Mononuclear cell (primary cell): Measurements from ENCODE around the gene DDX4. TPM values are rescaled to one million over a fixed set of nuclear protein-coding genes. Genes with fewer than 3 reads are reported as not detected.

Experiments
- H3K27me3 ChIP-seq: 2 replicates; pipeline ENCODE4 v1.6.0; 2011; ENCODE audit warnings: low read length, control low read depth; ENCODE audit not compliant: insufficient read depth
- H3K4me1 ChIP-seq: 2 replicates; pipeline ENCODE4 v1.5.1; 2011; ENCODE audit warnings: mild to moderate bottlenecking, low read length, control low read depth; ENCODE audit not compliant: insufficient read depth
- H3K4me3 ChIP-seq: 2 replicates; pipeline ENCODE4 v1.5.1; 2011; ENCODE audit warnings: mild to moderate bottlenecking, low read length, moderate library complexity
- H3K9me3 ChIP-seq: 2 replicates; pipeline ENCODE4 v1.5.1; 2011; ENCODE audit warnings: low read depth, mild to moderate bottlenecking, control low read depth, low read length
- total RNA-seq: library from RNA; depleted of rRNA; stranded (reverse); fragments of >200 nt; gene quantifications from one replicate; pipeline ENCODE4 v1.2.3, GENCODE V29; 2012

The DDX4 gene
- total RNA-seq, 1 donor, result not detected

DNA sequence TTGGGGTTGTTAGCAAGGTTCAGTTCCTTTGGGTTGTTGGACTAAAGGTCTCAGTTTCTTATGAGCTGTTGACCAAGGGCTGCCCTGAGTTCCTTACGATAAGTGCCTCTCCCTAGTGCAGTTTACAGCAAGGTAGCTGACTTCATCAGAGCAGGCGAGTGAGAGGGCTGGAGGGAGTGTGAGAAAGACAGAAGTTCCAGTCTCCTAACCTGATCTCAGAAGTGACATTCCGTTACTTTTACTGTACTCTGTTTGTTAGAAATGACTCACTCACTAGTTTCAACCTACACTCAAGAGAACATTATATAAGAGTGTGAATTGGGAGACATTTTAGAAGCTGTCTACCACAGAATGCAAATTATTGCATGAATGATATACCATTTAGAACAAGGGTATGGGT lies 92.1 kb downstream of the DDX4 start:
- Histone ChIP-seq H3K4me3 (no peak overlapping the region), H3K4me1 (no peaks in the 10 kb centered on the region), H3K27me3 (no peaks in the 10 kb centered on the region), H3K9me3 (no peaks in the 10 kb centered on the region)

DNA sequence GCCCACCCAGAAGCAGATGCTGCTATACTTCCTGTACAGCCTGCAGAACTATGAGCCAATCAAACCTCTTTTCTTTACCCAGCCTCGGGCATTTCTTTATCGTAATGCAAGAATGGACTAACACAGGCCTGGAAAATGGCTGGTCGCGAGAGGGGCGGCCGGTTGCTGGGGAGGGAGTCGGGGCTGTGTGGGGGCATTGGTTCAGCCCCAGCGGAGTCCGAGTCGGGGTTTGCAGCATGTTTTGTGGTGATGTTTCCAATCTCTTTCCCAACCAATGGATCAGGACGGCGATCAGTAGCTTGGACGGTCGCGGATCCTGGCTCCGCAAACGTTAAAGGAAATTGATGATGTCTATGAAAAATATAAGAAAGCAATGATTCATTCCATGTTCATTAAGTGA lies 94.6 kb downstream of the DDX4 start:
- H3K4me3 ChIP-seq, result no peak overlapping the region
- no peaks in the 10 kb centered on the region for H3K4me1 ChIP-seq
- no peaks in the 10 kb centered on the region for H3K27me3 ChIP-seq
- no peaks in the 10 kb centered on the region for H3K9me3 ChIP-seq

- Histone ChIP-seq H3K9me3 (no peaks in the 10 kb centered on the region), H3K27me3 (no peaks in the 10 kb centered on the region), H3K4me1 (no peaks in the 10 kb centered on the region), H3K4me3 (no peak overlapping the region)
Measured at GRCh38 chr5:55836191-55836590, 98.3 kb downstream of the DDX4 start.

DNA sequence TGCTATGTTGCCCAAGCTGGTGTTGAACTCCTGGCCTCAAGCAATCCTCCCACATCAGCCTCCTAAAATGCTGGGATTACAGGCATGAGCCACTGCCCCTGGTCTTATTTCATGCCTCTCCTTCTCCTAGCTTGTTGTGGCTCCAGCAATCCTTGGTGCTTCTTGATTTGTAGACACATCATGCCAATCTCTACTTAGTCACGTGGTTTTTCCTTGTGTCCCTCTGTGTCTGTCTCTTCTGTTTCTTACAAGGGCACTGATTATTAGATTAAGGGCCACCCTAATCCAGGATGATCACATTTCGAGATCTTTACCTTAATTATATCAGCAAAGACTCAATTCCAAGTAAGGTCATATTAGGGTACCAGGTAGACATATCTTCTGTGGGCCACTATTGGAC lies 104.1 kb downstream of the DDX4 start:
- H3K4me1 ChIP-seq, result no peaks in the 10 kb centered on the region
- no peaks in the 10 kb centered on the region for H3K27me3 ChIP-seq
- no peaks in the 10 kb centered on the region for H3K9me3 ChIP-seq
- no peak overlapping the region for H3K4me3 ChIP-seq

DNA sequence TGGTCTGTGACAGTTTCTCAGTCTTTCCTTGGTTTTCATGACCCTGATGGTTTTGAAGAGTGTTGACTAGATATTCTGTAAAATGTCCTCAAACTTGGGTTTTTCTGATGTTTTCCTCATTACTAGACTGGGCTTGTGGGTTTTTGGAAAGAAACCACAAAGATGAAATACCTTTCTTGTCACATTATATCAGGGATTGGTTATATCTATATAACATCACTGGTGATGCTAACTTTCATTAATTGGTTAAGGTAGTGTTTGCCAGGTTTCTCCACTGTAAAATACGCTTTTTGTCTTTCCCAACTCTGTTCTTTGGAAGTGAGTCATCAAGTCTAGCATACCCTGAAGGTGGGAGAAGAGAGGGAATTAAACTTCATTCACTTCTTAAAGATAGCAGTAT lies 110.0 kb downstream of the DDX4 start:
- H3K27me3 ChIP-seq, result peaks cover 7% of the 10 kb centered on the region
- H3K4me1 ChIP-seq, result peaks cover 20% of the 10 kb centered on the region
- no peak overlapping the region for H3K4me3 ChIP-seq
- no peaks in the 10 kb centered on the region for H3K9me3 ChIP-seq

GRCh38 chr5:55848783-55849182 lies 110.9 kb downstream of the DDX4 start:
- H3K4me1 ChIP-seq, result peaks cover 27% of the 10 kb centered on the region
- H3K27me3 ChIP-seq, result peaks cover 7% of the 10 kb centered on the region
- H3K9me3 ChIP-seq, result no peaks in the 10 kb centered on the region
- no peak overlapping the region for H3K4me3 ChIP-seq

DNA sequence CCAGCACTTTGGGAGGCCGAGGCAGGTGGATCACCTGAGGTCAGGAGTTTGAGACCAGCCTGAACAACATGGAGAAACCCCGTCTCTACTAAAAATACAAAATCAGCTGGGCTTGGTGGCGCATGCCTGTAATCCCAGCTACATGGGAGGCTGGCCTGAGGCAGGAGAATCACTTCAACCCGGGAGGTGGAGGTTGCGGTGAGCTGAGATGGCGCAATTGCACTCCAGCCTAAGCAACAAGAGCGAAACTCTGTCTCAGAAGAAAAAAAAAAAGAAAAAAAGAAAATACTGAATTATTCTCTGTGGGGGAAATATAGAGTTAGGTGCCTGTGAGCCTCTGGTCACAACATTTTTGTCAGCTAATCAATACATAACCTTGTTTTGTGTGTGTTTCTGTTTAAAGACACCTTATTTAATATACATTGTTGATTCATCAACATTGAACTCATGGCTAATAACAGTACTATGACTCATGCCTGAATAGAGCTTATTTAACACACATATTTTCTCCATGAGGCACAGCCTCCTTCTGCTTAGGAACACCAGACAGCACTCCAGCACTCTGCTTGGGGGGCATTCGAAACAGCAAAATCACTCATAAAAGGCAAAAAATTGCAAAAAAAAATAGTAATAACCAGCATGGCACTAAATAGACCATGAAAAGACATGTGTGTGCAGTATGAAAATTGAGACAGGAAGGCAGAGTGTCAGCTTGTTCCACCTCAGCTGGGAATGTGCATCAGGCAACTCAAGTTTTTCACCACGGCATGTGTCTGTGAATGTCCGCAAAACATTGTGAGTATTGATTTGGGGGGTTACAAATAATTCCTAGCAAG lies 113.2 kb downstream of the DDX4 start, which contains the start of gene IL31RA:
Gene IL31RA, plus strand, starts transcription at position 519 of the 836 bp plus-strand sequence. Its CDS starts 214 bp downstream, at position 733.
- H3K4me1 ChIP-seq, result peaks cover 44% of the 10 kb centered on the region
- peaks cover 7% of the 10 kb centered on the region for H3K27me3 ChIP-seq
- H3K4me3 ChIP-seq, result no peak within 1 kb of the TSS
- H3K9me3 ChIP-seq, result no peaks in the 10 kb centered on the region

- Histone ChIP-seq H3K4me3 (no peak overlapping the region), H3K4me1 (peaks cover 48% of the 10 kb centered on the region), H3K27me3 (peaks cover 7% of the 10 kb centered on the region), H3K9me3 (no peaks in the 10 kb centered on the region)
Measured at GRCh38 chr5:55851675-55851979, 113.8 kb downstream of the DDX4 start.

DNA sequence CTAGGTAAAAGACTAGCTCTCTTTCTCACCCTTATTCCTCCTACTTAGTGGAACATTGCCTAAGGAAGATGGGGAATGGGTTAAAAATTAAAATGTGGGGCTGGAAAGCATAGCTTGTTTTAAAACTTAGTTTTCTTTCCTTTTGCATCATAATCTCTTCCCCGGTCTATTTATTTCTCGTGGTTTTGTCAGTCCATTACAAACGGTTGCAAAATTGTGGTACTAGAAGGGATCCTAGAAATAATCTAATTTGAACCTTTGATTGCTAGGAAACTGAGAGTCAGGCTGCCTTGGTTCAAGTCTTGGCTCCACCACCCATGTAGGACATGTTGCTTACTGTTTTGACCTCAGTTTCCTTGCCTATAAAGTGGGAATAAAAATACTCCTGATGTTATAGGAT lies 114.6 kb downstream of the DDX4 start:
- H3K27me3 ChIP-seq, result peaks cover 7% of the 10 kb centered on the region
- H3K4me3 ChIP-seq, result no peak overlapping the region
- peaks cover 57% of the 10 kb centered on the region for H3K4me1 ChIP-seq
- no peaks in the 10 kb centered on the region for H3K9me3 ChIP-seq

- H3K4me1 ChIP-seq, result peaks cover 60% of the 10 kb centered on the region
- H3K4me3 ChIP-seq, result no peak overlapping the region
- H3K27me3 ChIP-seq, result peaks cover 7% of the 10 kb centered on the region
- H3K9me3 ChIP-seq, result no peaks in the 10 kb centered on the region
Measured at GRCh38 chr5:55853041-55853670, 115.3 kb downstream of the DDX4 start.

- Histone ChIP-seq H3K9me3 (no peaks in the 10 kb centered on the region), H3K4me1 (peaks cover 62% of the 10 kb centered on the region), H3K4me3 (no peak overlapping the region), H3K27me3 (peaks cover 7% of the 10 kb centered on the region)
Measured at GRCh38 chr5:55853818-55854217, 116.0 kb downstream of the DDX4 start.

GRCh38 chr5:55855509-55855908 lies 117.6 kb downstream of the DDX4 start:
- Histone ChIP-seq H3K9me3 (no peaks in the 10 kb centered on the region), H3K27me3 (peaks cover 3% of the 10 kb centered on the region), H3K4me3 (no peak overlapping the region), H3K4me1 (peaks cover 76% of the 10 kb centered on the region)

GRCh38 chr5:55856516-55857246 lies 118.8 kb downstream of the DDX4 start:
- Histone ChIP-seq H3K4me3 (no peak overlapping the region), H3K4me1 (peaks cover 64% of the 10 kb centered on the region)

GRCh38 chr5:55857247-55857640 lies 119.4 kb downstream of the DDX4 start:
- H3K27me3 ChIP-seq, result peaks cover 3% of the 10 kb centered on the region
- H3K4me3 ChIP-seq, result no peak overlapping the region
- no peaks in the 10 kb centered on the region for H3K9me3 ChIP-seq
- peaks cover 62% of the 10 kb centered on the region for H3K4me1 ChIP-seq

More at GRCh38 chr5:55856516-55857246, 118.8 kb downstream of the DDX4 start:
- Histone ChIP-seq H3K27me3 (peaks cover 3% of the 10 kb centered on the region), H3K9me3 (no peaks in the 10 kb centered on the region)

DNA sequence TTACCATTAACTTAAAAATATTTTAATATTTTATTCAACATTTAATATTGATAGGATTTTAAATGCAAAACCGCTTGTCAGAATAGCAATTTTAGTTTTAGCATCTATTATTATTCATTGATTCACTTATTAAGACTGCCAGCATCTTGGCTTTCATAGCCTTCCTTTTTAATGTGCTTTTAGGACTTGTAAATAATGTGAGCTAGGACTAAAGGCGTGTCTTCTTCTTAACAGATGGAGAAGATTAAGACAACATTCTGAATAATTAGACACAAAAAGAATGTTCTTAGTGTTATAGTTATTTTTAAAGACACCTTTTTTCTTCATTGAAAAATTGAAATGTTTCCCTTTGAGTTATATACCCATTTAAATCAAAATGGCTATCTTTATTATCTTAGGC lies 120.2 kb downstream of the DDX4 start:
- Histone ChIP-seq H3K4me1 (peaks cover 55% of the 10 kb centered on the region), H3K27me3 (peaks cover 3% of the 10 kb centered on the region), H3K4me3 (no peak overlapping the region), H3K9me3 (no peaks in the 10 kb centered on the region)
